NT2/D1 (cell line): Measurements from ENCODE around the gene UBAC1.

ENCODE experiments used
- SUZ12 ChIP-seq: IDR thresholded peaks from 2 replicates; pipeline ENCODE4 v1.6.1; 2011; ENCODE audit not compliant: insufficient read length, insufficient read depth; ENCODE audit errors: extremely low read depth
- YY1 ChIP-seq: IDR thresholded peaks from 2 replicates; pipeline ENCODE4 v1.6.1; 2011; ENCODE audit not compliant: insufficient read length, insufficient read depth

GRCh38 chr9:136010176-136010575, 49.0 kb upstream of the UBAC1 start:
- TF ChIP-seq SUZ12 (no peak), YY1 (no peak)
